Endometrium (tissue), 2 donors: Measurements from ENCODE around the gene MFSD2B.

ENCODE experiments used
- FAIRE-seq: peaks from 2 replicates; lab custom pipeline; 2012; peaks lifted over from hg19 to GRCh38; lab: Jason Lieb, UNC
- donor health status: control.
- donor health status: control.

MFSD2B gene

DNA sequence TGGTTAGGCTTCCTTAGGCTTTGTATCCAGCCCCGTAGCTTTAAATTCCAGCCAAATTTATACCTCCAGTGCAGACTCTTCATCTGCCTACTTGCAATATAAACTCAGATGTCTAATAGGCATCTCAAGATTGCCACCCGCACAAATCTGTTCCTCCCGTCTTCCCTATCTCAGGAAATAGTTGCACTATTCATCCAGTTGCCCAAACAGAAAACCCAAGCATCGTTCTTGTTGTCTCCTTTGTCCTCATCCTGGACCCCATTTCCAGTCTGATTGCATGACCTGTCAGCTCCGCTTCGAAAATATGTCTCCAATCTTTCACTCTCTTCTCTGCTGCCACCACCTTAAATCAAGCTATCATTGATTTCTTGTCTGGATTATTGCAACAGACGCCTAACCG, 41.9 kb downstream of the MFSD2B start:
- no peak for FAIRE-seq

DNA sequence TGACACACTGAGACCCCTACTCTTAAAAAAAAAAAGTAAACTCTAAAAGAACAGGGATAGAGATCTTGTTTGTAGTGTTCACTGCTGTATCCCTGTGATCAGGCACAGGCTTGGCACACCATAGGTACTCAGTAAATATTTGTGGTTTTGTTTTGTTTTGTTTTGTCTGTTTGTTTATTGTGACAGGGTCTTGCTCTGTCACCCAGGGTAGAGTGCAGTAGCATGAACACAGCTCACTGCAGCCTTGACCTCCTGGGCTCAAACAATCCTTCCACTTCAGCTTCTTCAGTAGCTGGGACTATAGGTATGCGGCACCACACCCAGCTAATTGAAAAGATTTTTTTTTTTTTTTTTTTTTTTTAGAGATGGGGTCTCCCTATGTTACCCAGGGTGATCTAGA, 43.1 kb downstream of the MFSD2B start:
- FAIRE-seq, result no peak

DNA sequence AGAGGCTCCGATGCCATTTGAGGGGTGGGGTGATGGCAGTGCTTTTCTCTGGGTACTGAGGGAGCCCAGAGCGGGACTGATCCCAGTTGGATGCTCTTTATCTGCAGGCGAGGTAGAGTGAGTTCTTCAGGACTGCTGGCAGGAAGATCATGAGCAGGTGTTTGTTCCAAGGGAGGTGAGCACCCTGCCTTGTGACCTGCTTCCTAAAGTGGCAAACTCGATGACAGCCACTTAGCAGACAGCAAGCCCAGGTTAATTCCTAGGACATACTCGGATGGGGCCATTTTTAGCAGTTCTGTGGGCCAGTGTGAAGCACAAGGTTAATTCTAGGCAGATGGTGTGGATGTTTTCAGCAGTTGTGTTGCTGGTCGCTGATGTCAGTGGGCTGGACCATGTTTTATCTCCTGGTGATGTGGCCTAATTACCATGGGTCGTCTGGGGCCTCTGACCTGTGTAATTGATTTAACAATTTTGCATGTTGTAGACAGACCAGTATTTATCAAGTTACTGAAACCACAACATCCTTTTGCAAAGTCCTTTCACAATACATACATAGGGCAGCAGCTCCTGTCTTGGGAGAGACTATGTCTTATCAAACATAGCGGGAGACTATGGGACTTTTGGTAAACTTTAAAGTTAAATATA, 44.6 kb downstream of the MFSD2B start:
- no peak for FAIRE-seq

GRCh38 chr2:24055750-24056149, 45.9 kb downstream of the MFSD2B start:
- no peak for FAIRE-seq

GRCh38 chr2:24058564-24059271, 48.8 kb downstream of the MFSD2B start:
- no peak for FAIRE-seq

- no peak for FAIRE-seq
Observed at GRCh38 chr2:24065341-24065740, 55.5 kb downstream of the MFSD2B start.

DNA sequence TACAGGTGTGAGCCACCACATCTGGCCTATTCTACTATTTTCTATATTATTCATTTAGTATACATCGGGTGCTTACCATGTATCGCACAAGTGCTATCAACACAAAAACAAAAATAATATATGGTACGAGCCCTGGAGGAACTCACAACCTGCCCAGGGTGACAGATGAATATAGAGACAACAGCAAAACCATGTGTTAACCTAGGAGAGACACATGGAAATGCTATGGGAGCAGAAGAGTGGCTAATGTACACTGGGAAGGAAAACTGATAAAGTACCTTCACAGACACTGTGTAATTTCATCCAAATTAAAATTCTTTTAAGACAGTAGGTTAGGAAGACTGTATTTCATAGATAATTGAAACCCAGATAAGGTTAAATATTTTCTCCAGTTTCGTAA, 62.4 kb downstream of the MFSD2B start:
- no peak for FAIRE-seq

DNA sequence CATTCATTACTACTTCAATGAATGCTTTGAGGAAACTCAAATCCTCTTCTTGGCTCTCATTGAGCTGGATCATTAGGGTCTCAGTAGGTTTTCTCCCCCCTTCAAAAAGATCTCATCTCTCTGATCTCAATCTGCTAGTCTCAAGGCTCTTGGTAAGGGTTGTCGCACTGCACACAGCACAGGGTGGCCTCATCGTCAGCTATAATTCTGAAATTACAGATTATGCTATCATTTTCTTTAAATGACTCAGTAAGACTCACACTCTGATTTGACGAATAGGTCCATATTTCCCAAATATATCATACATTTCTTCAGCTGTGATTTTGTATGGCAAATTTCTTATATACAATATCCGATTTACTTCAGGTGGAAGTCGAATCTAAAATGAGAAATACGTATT, 63.9 kb downstream of the MFSD2B start:
- no peak for FAIRE-seq

DNA sequence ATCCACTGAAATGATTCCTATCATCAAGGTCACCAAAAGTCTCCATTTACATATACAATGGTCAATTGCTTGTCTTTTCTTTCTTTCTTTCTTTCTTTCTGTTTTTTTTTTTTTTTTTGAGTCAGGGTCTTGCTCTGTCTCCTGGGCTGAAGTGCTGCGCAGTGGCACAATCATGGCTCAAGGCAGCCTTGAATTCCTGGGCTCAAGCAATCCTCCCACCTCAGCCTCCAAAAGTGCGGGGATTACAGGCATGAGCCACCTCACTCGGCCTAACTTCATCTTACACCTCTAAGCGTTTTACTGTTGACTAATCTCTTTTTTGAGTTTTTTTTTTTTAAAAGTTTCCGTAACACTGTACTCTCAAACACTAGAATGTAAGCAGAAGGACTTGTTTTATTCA, 65.4 kb downstream of the MFSD2B start:
- FAIRE-seq, result no peak
